K562 (cell line): ENCODE data around the gene SMG1. TPM values are rescaled to one million over a fixed set of nuclear protein-coding genes. Genes with fewer than 3 reads are reported as not detected.

Source experiments
- CEBPG ChIP-seq, 3 experiments: fragments of 200-800 bp in 1 of 3; sonication (Bioruptor generic) in 1 of 3; sonication (generic) in 1 of 3; formaldehyde crosslinking in 1 of 3; IDR thresholded peaks in 2 of 3; conservative IDR thresholded peaks in 1 of 3; 2 replicates each; pipeline versions ENCODE4 v1.6.1 to v1.8.0; 2016 to 2022; ENCODE audit warnings: missing compliant biosample characterization in 2 of 3, missing genetic modification characterization in 2 of 3, mild to moderate bottlenecking in 1 of 3, missing genetic modification reagents in 1 of 3
- HNRNPK ChIP-seq: fragments of 200-400 bp; formaldehyde crosslinking; IDR thresholded peaks from one replicate; pipeline ENCODE4 v1.6.1; 2018; ENCODE audit warnings: mild to moderate bottlenecking, low read depth, low read length; ENCODE audit not compliant: poor library complexity, severe bottlenecking
- PCBP1 ChIP-seq: fragments of 200-400 bp; formaldehyde crosslinking; IDR thresholded peaks from 2 replicates; pipeline ENCODE4 v1.6.1; 2018; ENCODE audit warnings: mild to moderate bottlenecking, low read depth, low read length; ENCODE audit not compliant: poor library complexity, severe bottlenecking
- polyA plus RNA-seq, 8 experiments: library from polyadenylated mRNA; depleted of rRNA in 4 of 8; stranded (reverse) in 5 of 8; unstranded in 3 of 8; fragments of >200 nt; fragmentation: Nextera tagmentation in 2 of 8; fragmentation: Illumina TruSeq in 1 of 8; extraction: Ambion mirVana in 2 of 8; extraction: Trizol in 1 of 8; gene quantifications; 2 replicates each; pipeline versions ENCODE4 v1.2.1 to v1.2.3, GENCODE V29; 2011 to 2014; ENCODE audit warnings: inconsistent platforms in 1 of 8, missing spikeins in 1 of 8
- total RNA-seq, 7 experiments: library from RNA; depleted of rRNA in 6 of 7; stranded (reverse); fragments of >200 nt in 6 of 7; fragmentation: Illumina TruSeq in 2 of 7; extraction: Trizol in 2 of 7; gene quantifications; 2 replicates each; pipeline versions ENCODE4 v1.2.1 to v1.2.3, GENCODE V29; 2011 to 2021; ENCODE audit warnings: low replicate concordance in 1 of 7
- TF ChIP-seq, protein P1 (sequence below): sonication (generic); formaldehyde crosslinking; IDR thresholded peaks from 2 replicates; pipeline ENCODE4 v1.8.0; 2022; ENCODE audit warnings: missing genetic modification reagents, mild to moderate bottlenecking, borderline replicate concordance
- TF ChIP-seq, protein P2 (sequence below), 2 experiments: IDR thresholded peaks in 1 of 2; conservative IDR thresholded peaks in 1 of 2; 2 replicates each; pipeline ENCODE4 v1.6.1; 2016; ENCODE audit warnings: low read depth in 2 of 2, mild to moderate bottlenecking in 1 of 2, missing compliant biosample characterization in 1 of 2, missing genetic modification characterization in 1 of 2, moderate library complexity in 1 of 2

Gene SMG1
- total and polyA plus RNA-seq, 9 of the 15 experiments (the other 6 are each of a cell fraction or from before 2014, with no cell fraction given): 3.4 to 54.8 (median 32.0) TPM

DNA sequence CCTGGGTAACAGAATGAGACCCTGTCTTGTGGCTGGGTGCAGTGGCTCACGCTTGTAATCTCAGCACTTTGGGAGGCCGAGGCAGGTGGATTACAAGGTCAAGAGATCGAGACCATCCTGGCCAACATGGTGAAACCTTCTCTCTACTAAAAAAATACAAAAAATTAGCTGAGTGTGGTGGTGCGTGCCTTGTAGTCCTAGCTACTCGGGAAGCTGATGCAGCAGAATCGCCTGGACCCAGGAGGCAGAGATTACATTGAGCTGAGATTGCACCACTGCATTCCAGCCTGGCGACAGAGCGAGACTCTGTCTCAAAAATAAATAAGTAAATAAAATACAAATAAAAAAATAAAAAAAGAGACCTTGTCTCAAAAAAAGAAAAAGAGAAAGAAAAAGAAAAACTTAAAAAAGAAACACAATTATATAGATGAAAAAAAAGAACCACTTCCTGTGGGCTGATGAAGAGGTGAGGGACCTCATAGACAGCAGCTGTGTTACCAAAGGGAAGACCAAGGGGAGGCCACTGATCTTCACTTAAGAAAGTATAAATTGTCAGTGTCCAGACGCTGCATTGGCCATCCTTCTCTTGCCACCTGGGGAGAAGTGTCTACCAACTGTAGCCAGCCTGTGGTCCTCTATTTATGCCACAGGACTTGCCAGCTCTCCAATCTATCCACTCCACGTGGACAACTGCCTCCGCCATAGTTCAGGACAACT, 24.4 kb upstream of the SMG1 start (continued):
- TF ChIP-seq, protein P1, sequence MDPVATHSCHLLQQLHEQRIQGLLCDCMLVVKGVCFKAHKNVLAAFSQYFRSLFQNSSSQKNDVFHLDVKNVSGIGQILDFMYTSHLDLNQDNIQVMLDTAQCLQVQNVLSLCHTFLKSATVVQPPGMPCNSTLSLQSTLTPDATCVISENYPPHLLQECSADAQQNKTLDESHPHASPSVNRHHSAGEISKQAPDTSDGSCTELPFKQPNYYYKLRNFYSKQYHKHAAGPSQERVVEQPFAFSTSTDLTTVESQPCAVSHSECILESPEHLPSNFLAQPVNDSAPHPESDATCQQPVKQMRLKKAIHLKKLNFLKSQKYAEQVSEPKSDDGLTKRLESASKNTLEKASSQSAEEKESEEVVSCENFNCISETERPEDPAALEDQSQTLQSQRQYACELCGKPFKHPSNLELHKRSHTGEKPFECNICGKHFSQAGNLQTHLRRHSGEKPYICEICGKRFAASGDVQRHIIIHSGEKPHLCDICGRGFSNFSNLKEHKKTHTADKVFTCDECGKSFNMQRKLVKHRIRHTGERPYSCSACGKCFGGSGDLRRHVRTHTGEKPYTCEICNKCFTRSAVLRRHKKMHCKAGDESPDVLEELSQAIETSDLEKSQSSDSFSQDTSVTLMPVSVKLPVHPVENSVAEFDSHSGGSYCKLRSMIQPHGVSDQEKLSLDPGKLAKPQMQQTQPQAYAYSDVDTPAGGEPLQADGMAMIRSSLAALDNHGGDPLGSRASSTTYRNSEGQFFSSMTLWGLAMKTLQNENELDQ (CRISPR knock-in tag): no peak
- TF ChIP-seq CEBPG (CRISPR knock-in tag; IDR thresholded peaks at IDR 0.05) (no peak), CEBPG (tag; conservative IDR thresholded peaks at IDR 0.05 in 1 of 2, IDR thresholded peaks at IDR 0.05 in 1 of 2) (no peak), PCBP1 (no peak), HNRNPK (no peak)
- TF ChIP-seq, protein P2, sequence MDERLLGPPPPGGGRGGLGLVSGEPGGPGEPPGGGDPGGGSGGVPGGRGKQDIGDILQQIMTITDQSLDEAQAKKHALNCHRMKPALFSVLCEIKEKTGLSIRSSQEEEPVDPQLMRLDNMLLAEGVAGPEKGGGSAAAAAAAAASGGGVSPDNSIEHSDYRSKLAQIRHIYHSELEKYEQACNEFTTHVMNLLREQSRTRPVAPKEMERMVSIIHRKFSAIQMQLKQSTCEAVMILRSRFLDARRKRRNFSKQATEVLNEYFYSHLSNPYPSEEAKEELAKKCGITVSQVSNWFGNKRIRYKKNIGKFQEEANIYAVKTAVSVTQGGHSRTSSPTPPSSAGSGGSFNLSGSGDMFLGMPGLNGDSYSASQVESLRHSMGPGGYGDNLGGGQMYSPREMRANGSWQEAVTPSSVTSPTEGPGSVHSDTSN (CRISPR knock-in tag; IDR thresholded peaks at IDR 0.05; ENCODE audit: low read depth): no peak
- TF ChIP-seq, protein P2 (tag; conservative IDR thresholded peaks at IDR 0.05; ENCODE audit: low read depth): no peak
